Transverse colon (tissue), 4 donors: ENCODE measurements around the gene CMTM2. TPM values are rescaled to one million over a fixed set of nuclear protein-coding genes. Genes with fewer than 3 reads are reported as not detected.

ENCODE experiments used
- DNase-seq: peaks from one replicate; pipeline ENCODE4 v3.0.0-alpha.2; 2019
- H3K27ac ChIP-seq, 4 donors: fragments of 200-600 bp; sonication (generic); 2 replicates each; pipeline ENCODE4 v1.5.1; 2016 to 2018; ENCODE audit warnings: inconsistent platforms in 4 of 4
- H3K27me3 ChIP-seq: fragments of 200-600 bp; sonication (generic); 2 replicates; pipeline ENCODE4 v1.5.1; 2017; ENCODE audit warnings: inconsistent platforms
- H3K36me3 ChIP-seq, 4 donors: fragments of 200-600 bp; sonication (generic); 2 replicates each; pipeline ENCODE4 v1.5.1; 2017 to 2019; ENCODE audit warnings: inconsistent platforms in 4 of 4
- H3K4me1 ChIP-seq, 4 donors: fragments of 200-600 bp; sonication (generic); 2 replicates each; pipeline ENCODE4 v1.5.1; 2017 to 2020; ENCODE audit warnings: inconsistent platforms in 4 of 4
- H3K4me3 ChIP-seq, 4 donors: fragments of 200-600 bp; sonication (generic); 1 replicate in 1 of 4; 2 replicates in 3 of 4; pipeline versions ENCODE4 v1.5.1 to v1.6.1; 2017 to 2019; ENCODE audit warnings: inconsistent platforms in 4 of 4
- H3K9me3 ChIP-seq, 2 donors: fragments of 200-600 bp; sonication (generic); 2 replicates each; pipeline ENCODE4 v1.5.1; 2017 to 2019; ENCODE audit warnings: inconsistent platforms in 2 of 2
- EP300 ChIP-seq: sonication (generic); formaldehyde crosslinking; IDR thresholded peaks from one replicate; pipeline ENCODE4 v1.6.1; 2017; ENCODE audit warnings: antibody characterized with exemption, low read depth
- POLR2A ChIP-seq: fragments of 450-650 bp; IDR thresholded peaks from one replicate; pipeline ENCODE4 v1.6.1; 2016; ENCODE audit warnings: antibody characterized with exemption, mild to moderate bottlenecking, moderate library complexity
- POLR2AphosphoS5 ChIP-seq, 3 donors: sonication (generic); formaldehyde crosslinking; IDR thresholded peaks; one replicate each; pipeline ENCODE4 v1.6.1; 2016; ENCODE audit warnings: antibody characterized with exemption in 3 of 3
- WGBS, 2 donors: methylation state at CpG; one replicate each; pipeline ENCODE4 v1.1.5; 2018; ENCODE audit warnings: low coverage in 1 of 2; 5-methylcytosine and 5-hydroxymethylcytosine counted together
- in situ Hi-C, 4 donors: fragments of 200-750 bp; cut with MboI; loops; one replicate each; pipeline versions ENCODE4 v1.15.0 to v1.15.1; 2017; ENCODE audit warnings: low sequenced_read_pairs in 3 of 4, low pct_ligation_motif_present in 1 of 4, low pct_unique_long_range_greater_than_20kb in 1 of 4
- intact Hi-C: fragments of 100-400 bp; cut with DNase I; formaldehyde crosslinking; loops from one replicate; pipeline ENCODE4 v1.15.1; 2023; ENCODE audit warnings: low total_unique reads
- total RNA-seq, 4 donors: library from RNA; depleted of rRNA; stranded (reverse); fragments of >200 nt; gene quantifications; one replicate each; pipeline ENCODE4 v1.1.0, GENCODE V29; 2016
- TF ChIP-seq, protein P1 (sequence below), 5 experiments: fragments of 200-600 bp in 3 of 5; fragments of 450-650 bp in 2 of 5; sonication (generic) in 3 of 5; IDR thresholded peaks; 1 replicate in 2 of 5; 2 replicates in 3 of 5; pipeline ENCODE4 v1.5.1; 2016 to 2017; ENCODE audit warnings: antibody characterized with exemption in 5 of 5, inconsistent platforms in 3 of 5, mild to moderate bottlenecking in 2 of 5, moderate library complexity in 1 of 5

The CMTM2 gene
- total RNA-seq, 4 donors from 2014 or later, result 0.48 TPM; not detected in 3

DNA sequence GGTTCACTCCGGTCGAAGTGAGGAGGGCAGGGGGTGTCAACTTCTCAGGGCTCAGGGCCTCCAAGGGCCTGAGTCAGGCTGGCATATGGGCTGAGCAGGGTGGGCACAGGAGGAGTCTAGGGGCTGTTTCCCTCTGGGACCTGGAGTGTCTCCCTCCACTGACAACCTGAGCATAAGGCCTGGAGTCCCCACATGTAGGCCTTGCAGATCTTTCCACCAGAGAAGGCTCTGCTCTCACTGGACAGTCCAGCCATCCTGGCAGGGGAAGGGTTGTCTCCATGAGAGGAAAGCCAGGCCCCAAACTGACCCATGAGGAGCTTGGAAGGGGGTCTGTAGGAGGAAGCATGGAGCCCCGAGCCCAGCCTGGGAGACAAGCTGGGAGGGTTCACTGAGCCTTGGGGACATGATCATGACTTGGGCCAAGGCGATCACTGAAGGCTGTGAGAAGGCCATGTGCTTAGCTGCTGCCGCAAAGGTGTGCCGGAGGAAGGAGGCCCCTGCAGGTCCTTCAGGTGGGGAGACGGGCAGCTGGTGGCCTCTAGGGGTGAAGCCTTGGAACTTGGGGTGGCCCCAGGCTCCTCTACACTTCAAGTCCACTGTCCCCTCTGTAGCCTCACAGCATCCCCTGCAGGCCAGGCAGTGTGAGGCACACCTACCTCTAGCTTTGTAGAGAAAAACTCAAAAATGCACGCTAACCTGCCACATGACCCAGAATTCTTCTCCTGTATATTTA lies 9.9 kb downstream of the CMTM2 start:
- intact Hi-C loops (no loop called here), in situ Hi-C loops (loop anchor here (10.0 to 25.0 kb wide), 4 partner anchors 102 to 184 kb away; no protein-coding TSS in a partner anchor)
- TF ChIP-seq, protein P1, sequence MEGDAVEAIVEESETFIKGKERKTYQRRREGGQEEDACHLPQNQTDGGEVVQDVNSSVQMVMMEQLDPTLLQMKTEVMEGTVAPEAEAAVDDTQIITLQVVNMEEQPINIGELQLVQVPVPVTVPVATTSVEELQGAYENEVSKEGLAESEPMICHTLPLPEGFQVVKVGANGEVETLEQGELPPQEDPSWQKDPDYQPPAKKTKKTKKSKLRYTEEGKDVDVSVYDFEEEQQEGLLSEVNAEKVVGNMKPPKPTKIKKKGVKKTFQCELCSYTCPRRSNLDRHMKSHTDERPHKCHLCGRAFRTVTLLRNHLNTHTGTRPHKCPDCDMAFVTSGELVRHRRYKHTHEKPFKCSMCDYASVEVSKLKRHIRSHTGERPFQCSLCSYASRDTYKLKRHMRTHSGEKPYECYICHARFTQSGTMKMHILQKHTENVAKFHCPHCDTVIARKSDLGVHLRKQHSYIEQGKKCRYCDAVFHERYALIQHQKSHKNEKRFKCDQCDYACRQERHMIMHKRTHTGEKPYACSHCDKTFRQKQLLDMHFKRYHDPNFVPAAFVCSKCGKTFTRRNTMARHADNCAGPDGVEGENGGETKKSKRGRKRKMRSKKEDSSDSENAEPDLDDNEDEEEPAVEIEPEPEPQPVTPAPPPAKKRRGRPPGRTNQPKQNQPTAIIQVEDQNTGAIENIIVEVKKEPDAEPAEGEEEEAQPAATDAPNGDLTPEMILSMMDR (IDR thresholded peaks at IDR 0.05), result peak; percentile 35 to 56 (median 45)
- TF ChIP-seq POLR2AphosphoS5 (IDR thresholded peaks at IDR 0.05), result no peak
- no peaks in the 10 kb centered on the region for H3K9me3 ChIP-seq
- H3K27me3 ChIP-seq, result no peaks in the 10 kb centered on the region
- H3K4me1 ChIP-seq, result no peaks in the 10 kb centered on the region
- H3K27ac ChIP-seq, result no peak overlapping the region
- no peaks in the 10 kb centered on the region for H3K36me3 ChIP-seq
- peak; percentile 56 for DNase-seq
- 90% methylated on average over 8 of the region's 8 CpGs; no CpG with 5 or more reads in 1 of the 2 donors for WGBS, 2 donors
- H3K4me3 ChIP-seq, result no peak overlapping the region

DNA sequence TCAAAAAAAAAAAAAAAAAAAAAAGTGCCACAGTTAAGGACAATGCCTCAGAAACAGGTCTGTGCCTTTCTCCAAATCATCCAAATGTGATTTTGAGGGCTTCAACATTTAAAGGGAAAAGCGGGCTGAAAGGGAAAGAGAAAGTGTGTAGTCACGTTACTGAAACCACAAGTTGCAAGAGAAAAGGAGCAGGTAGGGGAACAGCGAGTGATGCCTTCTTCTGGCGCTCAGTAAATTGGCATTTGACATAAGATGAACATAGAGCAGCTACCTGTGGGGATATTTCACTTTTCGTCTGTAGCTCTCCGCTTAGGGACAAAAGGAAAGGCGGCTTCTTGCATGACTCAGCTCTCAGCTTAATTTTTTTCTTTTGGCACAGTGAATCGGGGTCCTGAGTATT lies 11.1 kb downstream of the CMTM2 start:
- no peak for DNase-seq

DNA sequence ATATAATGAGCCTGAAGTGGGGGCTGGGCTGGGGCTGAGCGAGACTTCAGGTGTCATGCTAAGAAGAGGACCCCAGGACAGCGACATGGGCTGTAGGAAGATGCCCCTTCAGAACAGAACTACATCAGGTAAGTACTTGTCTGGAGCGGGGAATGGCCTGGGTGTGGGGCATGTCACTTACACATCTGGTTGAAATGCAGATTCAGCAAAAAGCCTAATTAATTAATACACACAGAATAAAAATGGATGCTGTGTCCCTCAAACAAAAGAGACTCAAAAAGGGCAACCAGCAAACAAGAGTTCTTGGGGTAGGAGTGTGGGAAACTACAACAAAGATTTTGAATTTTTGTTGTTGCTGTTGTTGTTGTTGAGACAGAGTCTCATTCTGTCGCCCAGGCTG lies 11.8 kb downstream of the CMTM2 start:
- Histone ChIP-seq H3K4me3 (no peak overlapping the region), H3K4me1 (no peaks in the 10 kb centered on the region), H3K27ac (no peak overlapping the region), H3K36me3 (no peaks in the 10 kb centered on the region), H3K9me3 (no peaks in the 10 kb centered on the region), H3K27me3 (no peaks in the 10 kb centered on the region)
- in situ Hi-C loops (loop anchor here in 3 of 4 donors (25.0 kb wide), 2 partner anchors 104 to 179 kb away; no protein-coding TSS in a partner anchor), intact Hi-C loops (no loop called here)
- no peak for DNase-seq
- WGBS, 2 donors, result 93 to 96% methylated on average over 3 to 4 of the region's 4 CpGs
- TF ChIP-seq EP300 (no peak), POLR2A (no peak), POLR2AphosphoS5 (IDR thresholded peaks at IDR 0.05) (no peak)
- TF ChIP-seq, protein P1 (IDR thresholded peaks at IDR 0.05), result no peak

More for the DNA sequence above, 11.1 kb downstream of the CMTM2 start:
- H3K27me3 ChIP-seq, result no peaks in the 10 kb centered on the region
- intact Hi-C loops (no loop called here), in situ Hi-C loops (loop anchor here in 3 of 4 donors (25.0 kb wide), 2 partner anchors 103 to 178 kb away; no protein-coding TSS in a partner anchor)
- 67 to 90% methylated on average over 7 to 8 of the region's 8 CpGs for WGBS, 2 donors
- no peak for TF ChIP-seq POLR2AphosphoS5 (IDR thresholded peaks at IDR 0.05)
- no peak for TF ChIP-seq POLR2A
- TF ChIP-seq EP300, result no peak
- TF ChIP-seq, protein P1 (IDR thresholded peaks at IDR 0.05), result no peak
- H3K4me1 ChIP-seq, result no peaks in the 10 kb centered on the region
- no peak overlapping the region for H3K4me3 ChIP-seq
- no peaks in the 10 kb centered on the region for H3K36me3 ChIP-seq
- no peaks in the 10 kb centered on the region for H3K9me3 ChIP-seq
- no peak overlapping the region for H3K27ac ChIP-seq

DNA sequence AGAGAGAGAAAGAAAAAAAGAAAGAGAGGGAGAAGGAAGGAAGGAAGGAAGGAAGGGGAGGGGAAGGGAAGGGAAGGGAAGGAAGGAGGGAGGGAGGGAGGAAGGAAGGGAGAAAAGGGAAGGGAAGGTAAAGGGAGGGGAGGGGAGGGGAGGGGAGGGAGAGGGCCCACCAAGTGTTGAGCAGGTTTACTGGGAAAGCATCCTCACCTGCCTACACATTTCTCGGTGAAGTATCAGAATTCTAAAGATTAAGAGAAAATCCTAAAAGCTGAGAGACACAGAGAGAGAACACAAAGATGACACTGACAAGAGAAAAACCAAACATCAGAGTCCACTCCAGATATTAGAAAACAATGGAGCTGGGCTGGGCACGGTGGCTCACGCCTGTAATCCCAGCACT lies 13.0 kb downstream of the CMTM2 start:
- no peak overlapping the region for H3K27ac ChIP-seq
- TF ChIP-seq EP300 (no peak), POLR2A (no peak), POLR2AphosphoS5 (IDR thresholded peaks at IDR 0.05) (no peak)
- TF ChIP-seq, protein P1 (IDR thresholded peaks at IDR 0.05), result no peak
- no peak overlapping the region for H3K4me3 ChIP-seq
- no peaks in the 10 kb centered on the region for H3K9me3 ChIP-seq
- H3K4me1 ChIP-seq, result no peaks in the 10 kb centered on the region
- no peak for DNase-seq
- 88% methylated on average over 3 of the region's 3 CpGs; no CpG with 5 or more reads in 1 of the 2 donors for WGBS, 2 donors
- H3K36me3 ChIP-seq, result no peaks in the 10 kb centered on the region
- no peaks in the 10 kb centered on the region for H3K27me3 ChIP-seq
- intact Hi-C loops, result no loop called here
- in situ Hi-C loops, result loop anchor here in 3 of 4 donors (25.0 kb wide), 2 partner anchors 105 to 180 kb away; no protein-coding TSS in a partner anchor
